ENCODE data around the gene UBD. TPM values are rescaled to one million over a fixed set of nuclear protein-coding genes. Genes with fewer than 3 reads are reported as not detected.

UBD gene
- total RNA-seq: not detected in 2 replicates

DNA sequence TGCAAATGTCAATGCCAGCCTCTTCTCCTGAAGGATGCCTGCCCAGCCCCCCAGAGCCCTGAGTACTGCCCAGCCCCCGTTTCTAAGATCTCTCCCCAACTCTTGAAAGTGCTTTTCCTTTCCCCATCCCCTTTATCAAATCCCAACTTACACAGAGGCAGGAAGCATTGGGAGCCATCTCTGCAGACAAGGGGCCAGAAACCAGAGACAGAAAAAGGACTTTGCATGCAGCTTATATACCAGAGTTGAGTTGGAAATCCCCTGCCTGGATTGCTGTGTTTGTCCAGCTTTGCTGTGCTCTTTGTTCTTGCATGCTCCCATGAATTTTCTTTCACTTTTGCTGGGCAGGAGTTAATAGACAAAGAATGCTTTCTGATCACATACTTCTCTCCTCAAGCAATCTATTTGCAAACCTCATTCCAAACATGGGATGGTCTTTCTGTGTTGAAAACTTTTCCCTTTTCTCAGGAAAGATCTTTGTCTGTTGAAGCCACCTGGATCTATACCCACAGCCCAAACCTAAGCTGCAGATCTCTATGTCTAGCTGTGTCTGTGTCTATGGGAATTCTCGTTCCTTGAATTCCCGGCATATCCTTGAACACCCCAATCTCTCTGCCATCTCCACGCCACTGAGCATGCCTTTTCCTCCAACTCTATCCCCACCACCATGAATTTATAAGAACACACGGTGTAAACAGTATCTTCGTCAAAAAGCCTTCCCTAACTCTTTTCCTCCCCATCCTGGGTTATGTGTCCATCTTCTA, at the start of gene UBD:
Gene UBD, minus strand, starts transcription at position 209 of the 764 bp plus-strand sequence. Its CDS starts 31 bp downstream, at position 178.

DNA sequence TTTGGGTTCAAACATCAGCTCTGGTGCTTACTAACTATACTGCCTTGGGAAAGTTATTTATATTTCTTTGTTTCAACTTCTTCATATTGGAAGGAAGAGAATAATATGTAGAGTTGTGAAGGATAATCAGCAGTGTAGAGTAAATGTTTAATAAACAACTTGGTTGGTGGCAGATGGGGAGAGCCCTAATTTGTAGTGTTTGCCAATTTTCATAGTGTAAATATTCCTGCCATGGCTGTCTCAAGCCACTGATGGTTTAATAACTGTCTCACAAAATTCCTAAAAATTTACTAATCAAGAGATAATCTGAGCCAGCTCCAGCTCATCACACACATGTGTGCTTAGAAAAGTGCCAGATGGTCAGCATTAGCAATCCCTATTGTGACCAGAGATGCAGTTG, 25.3 kb upstream of the UBD start, which contains the start of gene OR2H2:
Gene OR2H2, plus strand, starts transcription at position 301 of the 400 bp plus-strand sequence. CDS start 2,824 bp downstream, outside the sequence.

Other genes with a start within 250 kb of the UBD start
- gene OR5V1, start 190.9 kb downstream of the UBD start, total RNA-seq: not detected in 2 replicates
- not detected in 2 replicates for gene OR12D3, start 184.4 kb downstream of the UBD start, total RNA-seq
- not detected in 2 replicates for gene OR12D2, start 164.1 kb downstream of the UBD start, total RNA-seq
- not detected in 2 replicates for gene OR12D1, start 144.8 kb downstream of the UBD start, total RNA-seq
- not detected in 2 replicates for gene OR10C1, start 120.4 kb downstream of the UBD start, total RNA-seq
- not detected in 2 replicates for gene OR11A1, start 102.7 kb downstream of the UBD start, total RNA-seq
- not detected in 2 replicates for gene OR2H1, start 102.6 kb downstream of the UBD start, total RNA-seq
- gene MAS1L, start 71.8 kb downstream of the UBD start, total RNA-seq: not detected in 2 replicates
- gene OR2H2, start 25.4 kb upstream of the UBD start, total RNA-seq: not detected in 2 replicates
- 4.4 and 4.8 TPM in 2 replicates for gene GABBR1, start 73.5 kb upstream of the UBD start, total RNA-seq
- gene MOG, start 97.4 kb upstream of the UBD start, total RNA-seq: not detected in 2 replicates
- not detected in 2 replicates for gene ZFP57, start 121.4 kb upstream of the UBD start, total RNA-seq
- gene HLA-F, start 163.7 kb upstream of the UBD start, total RNA-seq: not detected in 2 replicates